ENCODE data around the gene FAM3C.

The FAM3C gene

GRCh38 chr7:121401896-121402295 is 5.8 kb upstream of the FAM3C start:
- H2AFZ ChIP-seq (ENCODE audit: low read length), result no peak overlapping the region
- no peak for TF ChIP-seq CTCF (IDR thresholded peaks at IDR 0.05; ENCODE audit: low read length)
- no peak for TF ChIP-seq EZH2 (optimal IDR thresholded peaks at IDR 0.05; ENCODE audit: low read depth, low read length)
- TF ChIP-seq EZH2phosphoT487 (IDR thresholded peaks at IDR 0.05; ENCODE audit: low read length), result no peak
- peaks cover 4% of the 10 kb centered on the region; the same call in 1 of the 2 replicates for H3K4me1 ChIP-seq (ENCODE audit: low read length)
- H3K27me3 ChIP-seq (replicated peaks; ENCODE audit: insufficient read depth, low read length), result no peaks in the 10 kb centered on the region
- H4K20me1 ChIP-seq (ENCODE audit: insufficient read depth, low read length), result no peaks in the 10 kb centered on the region
- no peaks in the 10 kb centered on the region for H3K79me2 ChIP-seq (ENCODE audit: low read length)
- no peak overlapping the region for H3K4me2 ChIP-seq (ENCODE audit: low read depth, low read length)
- no peaks in the 10 kb centered on the region for H3K36me3 ChIP-seq (replicated peaks; ENCODE audit: insufficient read depth, low read length)
- H3F3A ChIP-seq (ENCODE audit: insufficient read depth, low read length), result no peaks in the 10 kb centered on the region
- no peak overlapping the region for H3K27ac ChIP-seq (ENCODE audit: low read length)
- H3K9me2 ChIP-seq (replicated peaks; ENCODE audit: insufficient read depth, low read length), result no peaks in the 10 kb centered on the region
- no peak overlapping the region for H3K4me3 ChIP-seq (ENCODE audit: low read length)
- no peak for DNase-seq
- no peak overlapping the region for H3K9ac ChIP-seq (ENCODE audit: low read length)
- H3K9me3 ChIP-seq (replicated peaks; ENCODE audit: insufficient read depth, low read length), result no peaks in the 10 kb centered on the region

GRCh38 chr7:121398246-121398645 is 2.1 kb upstream of the FAM3C start:
- H3K4me3 ChIP-seq (ENCODE audit: low read length), result no peak overlapping the region
- no peaks in the 10 kb centered on the region for H3K36me3 ChIP-seq (replicated peaks; ENCODE audit: insufficient read depth, low read length)
- H3K4me2 ChIP-seq (ENCODE audit: low read depth, low read length), result no peak overlapping the region
- H3F3A ChIP-seq (ENCODE audit: insufficient read depth, low read length), result peaks cover 15% of the 10 kb centered on the region
- peak; percentile 29; the same call in 1 of the 2 replicates for TF ChIP-seq CTCF (IDR thresholded peaks at IDR 0.05; ENCODE audit: low read length)
- no peak for TF ChIP-seq EZH2 (optimal IDR thresholded peaks at IDR 0.05; ENCODE audit: low read depth, low read length)
- H3K27ac ChIP-seq (ENCODE audit: low read length), result no peak overlapping the region
- no peaks in the 10 kb centered on the region for H3K27me3 ChIP-seq (replicated peaks; ENCODE audit: insufficient read depth, low read length)
- H3K9me2 ChIP-seq (replicated peaks; ENCODE audit: insufficient read depth, low read length), result no peaks in the 10 kb centered on the region
- no peak overlapping the region for H3K9ac ChIP-seq (ENCODE audit: low read length)
- DNase-seq, result no peak
- H3K79me2 ChIP-seq (ENCODE audit: low read length), result peaks cover 24% of the 10 kb centered on the region
- peaks cover 14% of the 10 kb centered on the region for H3K4me1 ChIP-seq (ENCODE audit: low read length)
- H4K20me1 ChIP-seq (ENCODE audit: insufficient read depth, low read length), result no peaks in the 10 kb centered on the region
- no peaks in the 10 kb centered on the region for H3K9me3 ChIP-seq (replicated peaks; ENCODE audit: insufficient read depth, low read length)
- H2AFZ ChIP-seq (ENCODE audit: low read length), result no peak overlapping the region

- no peaks in the 10 kb centered on the region for H3K27me3 ChIP-seq (replicated peaks; ENCODE audit: insufficient read depth, low read length)
- no peaks in the 10 kb centered on the region for H3K9me2 ChIP-seq (replicated peaks; ENCODE audit: insufficient read depth, low read length)
- no peaks in the 10 kb centered on the region for H3K9me3 ChIP-seq (replicated peaks; ENCODE audit: insufficient read depth, low read length)
- H3K27ac ChIP-seq (ENCODE audit: low read length), result no peak overlapping the region
- H2AFZ ChIP-seq (ENCODE audit: low read length), result no peak overlapping the region
- H3K9ac ChIP-seq (ENCODE audit: low read length), result no peak overlapping the region
- TF ChIP-seq EZH2 (optimal IDR thresholded peaks at IDR 0.05; ENCODE audit: low read depth, low read length) (no peak), EZH2phosphoT487 (IDR thresholded peaks at IDR 0.05; ENCODE audit: low read length) (no peak), CTCF (IDR thresholded peaks at IDR 0.05; ENCODE audit: low read length) (no peak)
- H3K4me3 ChIP-seq (ENCODE audit: low read length), result no peak overlapping the region
- peaks cover 29% of the 10 kb centered on the region for H3K79me2 ChIP-seq (ENCODE audit: low read length)
- no peak for DNase-seq
- no peak overlapping the region for H3K4me2 ChIP-seq (ENCODE audit: low read depth, low read length)
- H4K20me1 ChIP-seq (ENCODE audit: insufficient read depth, low read length), result no peaks in the 10 kb centered on the region
- peaks cover 15% of the 10 kb centered on the region for H3F3A ChIP-seq (ENCODE audit: insufficient read depth, low read length)
- H3K36me3 ChIP-seq (replicated peaks; ENCODE audit: insufficient read depth, low read length), result no peaks in the 10 kb centered on the region; the same call in 1 of the 2 replicates
- H3K4me1 ChIP-seq (ENCODE audit: low read length), result peaks cover 14% of the 10 kb centered on the region
These were observed 1.7 kb upstream of the FAM3C start for GRCh38 chr7:121397822-121398221.

All from MM.1S (cell line).